ENCODE measurements around the gene THRAP3. TPM values are rescaled to one million over a fixed set of nuclear protein-coding genes. Genes with fewer than 3 reads are reported as not detected.
A peak's percentile ranks its signal among the peaks of the same experiment; 100 is the strongest.

Gene THRAP3
- total RNA-seq, 1 donor = 127 TPM

DNA sequence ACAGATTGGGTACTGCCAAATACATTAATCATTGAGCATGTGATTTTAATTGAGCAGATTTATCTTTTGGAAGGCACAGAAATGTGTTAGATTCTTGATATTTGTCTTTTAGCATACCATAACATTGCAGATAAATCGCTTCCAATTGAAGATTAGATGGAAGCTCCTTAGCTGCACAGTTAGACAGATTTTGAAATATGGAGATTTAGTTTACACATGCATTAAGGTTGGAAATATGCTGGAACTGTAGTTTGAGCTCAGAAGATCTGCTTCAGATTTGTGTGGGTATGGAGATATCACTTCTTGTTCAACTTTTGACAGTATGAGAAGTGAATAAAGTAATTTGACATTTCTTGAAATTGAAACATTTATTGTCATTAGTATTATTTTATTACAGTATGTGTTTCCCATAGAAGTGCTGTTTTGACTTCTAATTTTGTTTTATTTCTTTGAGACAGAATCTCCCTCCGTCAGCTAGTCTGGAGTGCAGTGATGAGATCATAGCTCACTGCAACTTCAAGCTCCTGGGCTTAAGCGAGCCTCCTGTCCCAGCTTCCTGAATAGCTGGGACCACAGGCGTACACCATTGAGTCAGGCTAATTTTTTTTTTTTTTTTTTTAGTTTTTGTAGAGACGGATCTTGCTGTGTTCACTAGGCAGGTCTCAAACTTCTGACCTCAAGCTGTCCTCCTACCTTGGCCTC, 29.1 kb downstream of the THRAP3 start:
- Histone ChIP-seq H3K79me2 (ENCODE audit: insufficient read depth, low read length) (peaks cover 98% of the 10 kb centered on the region), H2AFZ (ENCODE audit: low read length) (no peak overlapping the region), H3K9me3 (ENCODE audit: low read depth, low read length) (no peaks in the 10 kb centered on the region), H4K20me1 (ENCODE audit: insufficient read depth, low read length) (peaks cover 78% of the 10 kb centered on the region), H3K27ac (ENCODE audit: low read depth, low read length) (peak overlapping the region; percentile 46), H3K4me3 (ENCODE audit: insufficient read depth, low read length) (no peak overlapping the region), H3K4me1 (ENCODE audit: insufficient read depth, low read length) (peaks cover 32% of the 10 kb centered on the region), H3K27me3 (ENCODE audit: insufficient read depth, low read length) (no peaks in the 10 kb centered on the region), H3K36me3 (ENCODE audit: insufficient read depth, low read length) (no peaks in the 10 kb centered on the region), H3K4me2 (ENCODE audit: insufficient read depth, low read length) (no peak overlapping the region)
- no peak for DNase-seq (ENCODE audit: insufficient read length, low spot score, missing footprints)
- TF ChIP-seq, protein P1, sequence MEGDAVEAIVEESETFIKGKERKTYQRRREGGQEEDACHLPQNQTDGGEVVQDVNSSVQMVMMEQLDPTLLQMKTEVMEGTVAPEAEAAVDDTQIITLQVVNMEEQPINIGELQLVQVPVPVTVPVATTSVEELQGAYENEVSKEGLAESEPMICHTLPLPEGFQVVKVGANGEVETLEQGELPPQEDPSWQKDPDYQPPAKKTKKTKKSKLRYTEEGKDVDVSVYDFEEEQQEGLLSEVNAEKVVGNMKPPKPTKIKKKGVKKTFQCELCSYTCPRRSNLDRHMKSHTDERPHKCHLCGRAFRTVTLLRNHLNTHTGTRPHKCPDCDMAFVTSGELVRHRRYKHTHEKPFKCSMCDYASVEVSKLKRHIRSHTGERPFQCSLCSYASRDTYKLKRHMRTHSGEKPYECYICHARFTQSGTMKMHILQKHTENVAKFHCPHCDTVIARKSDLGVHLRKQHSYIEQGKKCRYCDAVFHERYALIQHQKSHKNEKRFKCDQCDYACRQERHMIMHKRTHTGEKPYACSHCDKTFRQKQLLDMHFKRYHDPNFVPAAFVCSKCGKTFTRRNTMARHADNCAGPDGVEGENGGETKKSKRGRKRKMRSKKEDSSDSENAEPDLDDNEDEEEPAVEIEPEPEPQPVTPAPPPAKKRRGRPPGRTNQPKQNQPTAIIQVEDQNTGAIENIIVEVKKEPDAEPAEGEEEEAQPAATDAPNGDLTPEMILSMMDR (IDR thresholded peaks at IDR 0.05; ENCODE audit: extremely low read depth, low read depth, low read length) = no peak

DNA sequence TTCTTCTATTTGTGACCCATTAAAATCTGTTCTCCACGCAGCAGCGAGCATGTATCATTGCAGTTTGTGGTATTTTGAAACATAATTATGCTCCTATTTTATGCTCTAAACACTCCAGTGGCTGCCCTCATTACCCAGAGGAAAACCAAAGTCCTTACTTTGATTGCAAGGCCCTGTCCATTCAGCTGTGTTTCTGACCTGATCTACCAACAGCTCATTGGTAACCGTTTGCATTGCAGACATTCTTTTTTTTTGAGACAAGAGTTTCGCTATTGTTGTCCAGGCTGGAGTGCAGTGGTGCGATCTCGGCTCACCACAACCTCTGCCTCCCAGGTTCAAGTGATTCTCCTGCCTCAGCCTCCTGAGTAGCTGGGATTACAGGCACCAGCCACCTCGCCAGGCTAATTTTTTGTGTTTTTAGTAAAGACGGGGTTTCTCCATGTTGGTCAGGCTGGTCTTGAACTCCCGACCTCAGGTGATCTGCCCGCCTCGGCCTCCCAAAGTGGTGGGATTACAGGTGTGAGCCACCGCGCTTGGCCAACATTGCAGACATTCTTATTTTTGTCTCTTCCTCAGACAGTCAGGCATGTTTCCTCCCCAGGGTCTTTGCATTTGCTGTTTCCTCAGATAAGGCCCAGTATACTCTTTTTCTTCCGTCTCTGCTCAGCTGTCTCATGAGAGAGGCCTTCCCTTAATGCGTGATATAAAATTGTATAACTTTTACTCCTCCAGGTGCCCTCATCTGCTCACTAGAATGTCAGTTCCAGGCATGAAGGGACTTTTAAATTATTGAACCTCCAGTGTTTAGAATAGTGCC, 32.5 kb downstream of the THRAP3 start:
- H3K27ac ChIP-seq (ENCODE audit: low read depth, low read length) = peak overlapping the region; percentile 5
- no peak overlapping the region for H3K4me3 ChIP-seq (ENCODE audit: insufficient read depth, low read length)
- no peaks in the 10 kb centered on the region for H3K9me3 ChIP-seq (ENCODE audit: low read depth, low read length)
- no peaks in the 10 kb centered on the region for H3K27me3 ChIP-seq (ENCODE audit: insufficient read depth, low read length)
- no peak for DNase-seq (ENCODE audit: insufficient read length, low spot score, missing footprints)
- peaks cover 56% of the 10 kb centered on the region for H4K20me1 ChIP-seq (ENCODE audit: insufficient read depth, low read length)
- TF ChIP-seq, protein P1 (IDR thresholded peaks at IDR 0.05; ENCODE audit: extremely low read depth, low read depth, low read length) = no peak
- peaks cover 95% of the 10 kb centered on the region for H3K79me2 ChIP-seq (ENCODE audit: insufficient read depth, low read length)
- peaks cover 13% of the 10 kb centered on the region for H3K4me1 ChIP-seq (ENCODE audit: insufficient read depth, low read length)
- H2AFZ ChIP-seq (ENCODE audit: low read length) = no peak overlapping the region
- peaks cover 23% of the 10 kb centered on the region for H3K36me3 ChIP-seq (ENCODE audit: insufficient read depth, low read length)
- no peak overlapping the region for H3K4me2 ChIP-seq (ENCODE audit: insufficient read depth, low read length)

DNA sequence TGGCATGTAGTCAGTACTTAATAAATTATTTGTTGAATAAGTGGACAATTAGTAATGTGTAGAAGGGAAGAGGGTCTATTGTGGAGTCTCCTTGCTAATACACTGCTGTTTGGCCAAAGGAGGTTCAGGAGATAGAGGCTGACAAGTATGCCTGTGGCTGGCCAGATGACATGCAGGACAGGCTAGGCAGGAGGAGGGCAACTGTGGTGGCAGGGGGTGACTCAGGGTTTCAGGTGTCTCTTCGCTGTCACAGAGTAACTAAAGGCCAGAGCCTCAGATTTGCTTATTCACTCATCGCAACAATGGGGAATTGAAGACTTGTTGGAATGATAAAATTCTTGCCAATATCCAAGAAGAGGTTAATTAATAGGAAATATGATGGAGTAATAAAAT, 33.1 kb downstream of the THRAP3 start:
- TF ChIP-seq, protein P1 (IDR thresholded peaks at IDR 0.05; ENCODE audit: extremely low read depth, low read depth, low read length) = no peak
- Histone ChIP-seq H3K27ac (ENCODE audit: low read depth, low read length) (no peak overlapping the region), H2AFZ (ENCODE audit: low read length) (no peak overlapping the region), H3K4me1 (ENCODE audit: insufficient read depth, low read length) (peaks cover 9% of the 10 kb centered on the region), H3K4me3 (ENCODE audit: insufficient read depth, low read length) (no peak overlapping the region), H3K4me2 (ENCODE audit: insufficient read depth, low read length) (no peak overlapping the region), H3K9me3 (ENCODE audit: low read depth, low read length) (no peaks in the 10 kb centered on the region), H4K20me1 (ENCODE audit: insufficient read depth, low read length) (peaks cover 50% of the 10 kb centered on the region), H3K36me3 (ENCODE audit: insufficient read depth, low read length) (peaks cover 29% of the 10 kb centered on the region), H3K27me3 (ENCODE audit: insufficient read depth, low read length) (no peaks in the 10 kb centered on the region), H3K79me2 (ENCODE audit: insufficient read depth, low read length) (peaks cover 95% of the 10 kb centered on the region)
- DNase-seq (ENCODE audit: insufficient read length, low spot score, missing footprints) = no peak

DNA sequence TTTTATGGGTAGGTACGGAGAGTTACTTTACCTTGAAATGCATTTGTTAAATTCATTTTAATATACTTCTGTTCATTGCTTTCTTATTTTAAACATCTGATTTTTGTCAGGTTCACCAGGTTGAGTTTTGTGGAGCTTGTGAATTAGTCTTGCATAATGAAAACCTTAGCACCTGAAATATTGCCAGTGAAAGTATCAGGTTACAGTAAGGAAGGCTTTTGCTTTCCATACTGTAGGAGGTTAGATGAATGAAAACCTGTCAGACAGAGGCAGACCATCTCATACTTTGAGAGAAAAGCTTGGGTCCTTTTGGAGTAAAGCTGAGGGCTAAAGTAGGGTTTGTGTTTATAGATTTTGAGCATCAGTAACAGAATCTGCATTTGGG, 34.7 kb downstream of the THRAP3 start:
- no peak overlapping the region for H3K27ac ChIP-seq (ENCODE audit: low read depth, low read length)
- peaks cover 38% of the 10 kb centered on the region for H4K20me1 ChIP-seq (ENCODE audit: insufficient read depth, low read length)
- DNase-seq (ENCODE audit: insufficient read length, low spot score, missing footprints) = no peak
- H3K36me3 ChIP-seq (ENCODE audit: insufficient read depth, low read length) = peaks cover 35% of the 10 kb centered on the region
- H3K4me1 ChIP-seq (ENCODE audit: insufficient read depth, low read length) = no peaks in the 10 kb centered on the region
- H3K79me2 ChIP-seq (ENCODE audit: insufficient read depth, low read length) = peaks cover 92% of the 10 kb centered on the region
- no peaks in the 10 kb centered on the region for H3K9me3 ChIP-seq (ENCODE audit: low read depth, low read length)
- TF ChIP-seq, protein P1 (IDR thresholded peaks at IDR 0.05; ENCODE audit: extremely low read depth, low read depth, low read length) = no peak
- H3K4me3 ChIP-seq (ENCODE audit: insufficient read depth, low read length) = no peak overlapping the region
- no peaks in the 10 kb centered on the region for H3K27me3 ChIP-seq (ENCODE audit: insufficient read depth, low read length)
- no peak overlapping the region for H3K4me2 ChIP-seq (ENCODE audit: insufficient read depth, low read length)
- H2AFZ ChIP-seq (ENCODE audit: low read length) = no peak overlapping the region
